ENCODE measurements around the gene MIEF2.
"Not testable (repeated sequence)": the region's sequence is repeated elsewhere in the genome, so short reads cannot be mapped to it uniquely, and the experiment has no call there.

Gene MIEF2

GRCh38 chr17:18280766-18281371 is 20.4 kb downstream of the MIEF2 start:
- H3K4me3 ChIP-seq (ENCODE audit: low read depth, low read length), result no peak overlapping the region
- peak; percentile 42 for DNase-seq (ENCODE audit: low read depth)
- no peak for TF ChIP-seq CTCF (conservative IDR thresholded peaks at IDR 0.05; ENCODE audit: low read depth, low read length)

- H3K4me3 ChIP-seq (ENCODE audit: low read depth, low read length), result no peak overlapping the region
- DNase-seq (ENCODE audit: low read depth), result no peak
- no peak for TF ChIP-seq CTCF (conservative IDR thresholded peaks at IDR 0.05; ENCODE audit: low read depth, low read length)
Observed at GRCh38 chr17:18281788-18282187, 21.3 kb downstream of the MIEF2 start.

- no peak overlapping the region for H3K4me3 ChIP-seq (ENCODE audit: low read depth, low read length)
- TF ChIP-seq CTCF (conservative IDR thresholded peaks at IDR 0.05; ENCODE audit: low read depth, low read length), result no peak
- no peak for DNase-seq (ENCODE audit: low read depth)
Observed at GRCh38 chr17:18285296-18285695, 24.8 kb downstream of the MIEF2 start.

GRCh38 chr17:18291718-18292540 is 31.5 kb downstream of the MIEF2 start:
- TF ChIP-seq CTCF (conservative IDR thresholded peaks at IDR 0.05; ENCODE audit: low read depth, low read length), result no peak
- H3K4me3 ChIP-seq (ENCODE audit: low read depth, low read length), result no peak overlapping the region
- no peak for DNase-seq (ENCODE audit: low read depth)

- not testable (repeated sequence) for H3K4me3 ChIP-seq (ENCODE audit: low read depth, low read length); DNase-seq (ENCODE audit: low read depth)
Observed at GRCh38 chr17:18298061-18298460, 37.6 kb downstream of the MIEF2 start.

- H3K4me3 ChIP-seq (ENCODE audit: low read depth, low read length), result no peak overlapping the region
- no peak for DNase-seq (ENCODE audit: low read depth)
- TF ChIP-seq CTCF (conservative IDR thresholded peaks at IDR 0.05; ENCODE audit: low read depth, low read length), result no peak
Observed at GRCh38 chr17:18300725-18301480, 40.4 kb downstream of the MIEF2 start.

- H3K4me3 ChIP-seq (ENCODE audit: low read depth, low read length); DNase-seq (ENCODE audit: low read depth): not testable (repeated sequence)
Observed at GRCh38 chr17:18303206-18303605, 42.7 kb downstream of the MIEF2 start.
